ENCODE data around the gene FBXW9. TPM values are rescaled to one million over a fixed set of nuclear protein-coding genes. Genes with fewer than 3 reads are reported as not detected.

FBXW9 gene
- total RNA-seq, 1 donor from 2014 or later = 7.6 TPM

DNA sequence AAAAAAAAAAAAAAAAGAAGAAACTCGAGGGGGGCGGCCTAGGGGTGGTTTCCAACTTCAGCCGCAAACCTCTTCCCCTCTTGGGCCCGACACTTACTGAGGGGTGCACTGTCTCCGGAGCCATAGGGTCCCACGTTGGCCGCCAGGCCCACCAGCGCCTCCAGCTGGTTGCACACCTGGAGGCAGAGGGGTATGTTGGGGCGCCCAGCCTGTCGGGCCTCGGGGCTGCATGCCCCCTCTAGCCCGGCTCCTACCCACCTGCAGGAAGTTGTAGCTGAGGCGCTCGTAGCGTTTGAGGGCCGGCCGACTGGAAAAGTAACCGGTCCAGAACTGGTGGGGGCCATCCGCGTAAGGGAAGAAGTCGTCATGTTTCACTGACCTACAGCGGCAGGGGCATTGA is 38.5 kb downstream of the FBXW9 start:
- Histone ChIP-seq H3K4me3 (no peak overlapping the region), H3K27me3 (no peaks in the 10 kb centered on the region), H3K4me1 (no peaks in the 10 kb centered on the region), H3K27ac (no peak overlapping the region), H3K9me3 (no peaks in the 10 kb centered on the region), H3K36me3 (peaks cover 58 to 62% of the 10 kb centered on the region in 2 donors)
- intact Hi-C loops (cut with DNase I) = no loop called here
- no peak for DNase-seq (ENCODE audit: low spot score in 2 of 2)
- TF ChIP-seq, protein P1, sequence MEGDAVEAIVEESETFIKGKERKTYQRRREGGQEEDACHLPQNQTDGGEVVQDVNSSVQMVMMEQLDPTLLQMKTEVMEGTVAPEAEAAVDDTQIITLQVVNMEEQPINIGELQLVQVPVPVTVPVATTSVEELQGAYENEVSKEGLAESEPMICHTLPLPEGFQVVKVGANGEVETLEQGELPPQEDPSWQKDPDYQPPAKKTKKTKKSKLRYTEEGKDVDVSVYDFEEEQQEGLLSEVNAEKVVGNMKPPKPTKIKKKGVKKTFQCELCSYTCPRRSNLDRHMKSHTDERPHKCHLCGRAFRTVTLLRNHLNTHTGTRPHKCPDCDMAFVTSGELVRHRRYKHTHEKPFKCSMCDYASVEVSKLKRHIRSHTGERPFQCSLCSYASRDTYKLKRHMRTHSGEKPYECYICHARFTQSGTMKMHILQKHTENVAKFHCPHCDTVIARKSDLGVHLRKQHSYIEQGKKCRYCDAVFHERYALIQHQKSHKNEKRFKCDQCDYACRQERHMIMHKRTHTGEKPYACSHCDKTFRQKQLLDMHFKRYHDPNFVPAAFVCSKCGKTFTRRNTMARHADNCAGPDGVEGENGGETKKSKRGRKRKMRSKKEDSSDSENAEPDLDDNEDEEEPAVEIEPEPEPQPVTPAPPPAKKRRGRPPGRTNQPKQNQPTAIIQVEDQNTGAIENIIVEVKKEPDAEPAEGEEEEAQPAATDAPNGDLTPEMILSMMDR (IDR thresholded peaks at IDR 0.05) = no peak

- intact Hi-C loops (cut with DNase I) = no loop called here
- Histone ChIP-seq H3K4me1 (no peaks in the 10 kb centered on the region), H3K9me3 (no peaks in the 10 kb centered on the region), H3K27ac (no peak overlapping the region), H3K27me3 (no peaks in the 10 kb centered on the region), H3K4me3 (no peak overlapping the region), H3K36me3 (peaks cover 53 to 56% of the 10 kb centered on the region in 2 donors)
- TF ChIP-seq, protein P1 (IDR thresholded peaks at IDR 0.05) = no peak
- DNase-seq (ENCODE audit: low spot score in 2 of 2) = no peak
Measured at GRCh38 chr19:12656899-12657571, 39.4 kb downstream of the FBXW9 start.

- no peak overlapping the region for H3K4me3 ChIP-seq
- H3K27me3 ChIP-seq = no peaks in the 10 kb centered on the region
- peaks cover 47 to 53% of the 10 kb centered on the region in 2 donors for H3K36me3 ChIP-seq
- intact Hi-C loops (cut with DNase I) = no loop called here
- H3K9me3 ChIP-seq = no peaks in the 10 kb centered on the region
- no peak overlapping the region for H3K27ac ChIP-seq
- TF ChIP-seq, protein P1 (IDR thresholded peaks at IDR 0.05) = no peak
- no peaks in the 10 kb centered on the region for H3K4me1 ChIP-seq
- no peak for DNase-seq (ENCODE audit: low spot score in 2 of 2)
Measured at GRCh38 chr19:12655546-12655945, 40.9 kb downstream of the FBXW9 start.

- no peaks in the 10 kb centered on the region for H3K27me3 ChIP-seq
- no peaks in the 10 kb centered on the region for H3K9me3 ChIP-seq
- intact Hi-C loops (cut with DNase I) = no loop called here
- H3K4me1 ChIP-seq = peaks cover 6 to 13% of the 10 kb centered on the region in 2 donors
- H3K4me3 ChIP-seq = no peak overlapping the region
- H3K27ac ChIP-seq = no peak overlapping the region
- TF ChIP-seq, protein P1 (IDR thresholded peaks at IDR 0.05) = no peak
- peaks cover 27 to 39% of the 10 kb centered on the region in 2 donors for H3K36me3 ChIP-seq
- DNase-seq (ENCODE audit: low spot score in 2 of 2) = no peak
Measured at GRCh38 chr19:12652219-12652618, 44.2 kb downstream of the FBXW9 start.

- peaks cover 6 to 13% of the 10 kb centered on the region in 2 donors for H3K4me1 ChIP-seq
- peaks cover 8 to 19% of the 10 kb centered on the region in 2 donors for H3K36me3 ChIP-seq
- H3K4me3 ChIP-seq = no peak overlapping the region
- H3K9me3 ChIP-seq = no peaks in the 10 kb centered on the region
- intact Hi-C loops (cut with DNase I) = no loop called here
- TF ChIP-seq, protein P1 (IDR thresholded peaks at IDR 0.05) = no peak
- H3K27ac ChIP-seq = no peak overlapping the region
- H3K27me3 ChIP-seq = no peaks in the 10 kb centered on the region
- DNase-seq (ENCODE audit: low spot score in 2 of 2) = no peak
Measured at GRCh38 chr19:12649941-12650340, 46.5 kb downstream of the FBXW9 start.

All from ascending aorta (tissue), 2 donors.